GM12891 (cell line): ENCODE measurements around the gene JMJD7.

Experiments used
- PAX5 ChIP-seq: IDR thresholded peaks from 2 replicates; pipeline ENCODE4 v1.6.1; 2011; ENCODE audit warnings: low read length, moderate library complexity, mild to moderate bottlenecking; ENCODE audit not compliant: insufficient read depth, severe bottlenecking
- POLR2A ChIP-seq: IDR thresholded peaks from 2 replicates; pipeline ENCODE4 v1.6.1; 2011; ENCODE audit warnings: low read depth, low read length, control low read depth
- POLR2AphosphoS5 ChIP-seq: IDR thresholded peaks from 2 replicates; pipeline ENCODE4 v1.6.1; 2011; ENCODE audit warnings: low read depth, low read length, control low read depth
- POU2F2 ChIP-seq: IDR thresholded peaks from 2 replicates; pipeline ENCODE4 v1.6.1; 2011; ENCODE audit warnings: low read depth, mild to moderate bottlenecking, control low read depth, low read length, moderate library complexity
- SPI1 ChIP-seq: IDR thresholded peaks from 2 replicates; pipeline ENCODE4 v1.6.1; 2011; ENCODE audit warnings: low read depth, low read length, control low read depth
- TAF1 ChIP-seq: IDR thresholded peaks from 2 replicates; pipeline ENCODE4 v1.6.1; 2011; ENCODE audit warnings: low read depth, low read length, control low read depth

- no peak for TF ChIP-seq POLR2AphosphoS5
- no peak for TF ChIP-seq POLR2A
- TF ChIP-seq SPI1, result no peak
- no peak for TF ChIP-seq TAF1
- TF ChIP-seq POU2F2, result no peak
- no peak for TF ChIP-seq PAX5
Measured at GRCh38 chr15:41849204-41849603, 21.3 kb downstream of the JMJD7 start.
